T-cell (primary cell): Measurements from ENCODE around the gene SCAMP4. TPM values are rescaled to one million over a fixed set of nuclear protein-coding genes. Genes with fewer than 3 reads are reported as not detected.

Experiments used
- ATAC-seq, 4 experiments: fragments of 200-7000 bp in 3 of 4; fragments of 150-1000 bp in 1 of 4; cut with Tn5 transposase; replicated peaks in 1 of 4; 1 replicate in 3 of 4; 2 replicates in 1 of 4; pipeline ENCODE4 v1.10.0; 2021; ENCODE audit warnings: moderate library complexity in 3 of 4, mild to moderate bottlenecking in 2 of 4, moderate number of reproducible peaks in 1 of 4
- CTCF ChIA-PET, 2 donors: fragments of 300-600 bp; sonication (Branson Sonifier 250); formaldehyde crosslinking; loops; one replicate each; lab custom pipeline; 2022; ENCODE audit warnings: antibody characterized with exemption in 2 of 2; lab: Charles Lee
- POLR2A ChIA-PET, 2 donors: fragments of 300-600 bp; sonication (Branson Sonifier 250); formaldehyde crosslinking; loops; one replicate each; lab custom pipeline; 2022; ENCODE audit warnings: antibody characterized with exemption in 2 of 2; lab: Charles Lee
- DNase-seq, 35 experiments: peaks; one replicate each; pipeline versions ENCODE4 v3.0.0 to v3.0.0-alpha.2; 2013 to 2023
- H3K27ac ChIP-seq: one replicate; pipeline ENCODE4 v1.5.1; 2013; ENCODE audit warnings: low read length
- H3K27me3 ChIP-seq, 2 experiments: replicated peaks in 1 of 2; 1 replicate in 1 of 2; 2 replicates in 1 of 2; pipeline versions ENCODE4 v1.6.1 to v1.7.0; 2013; ENCODE audit warnings: low read length in 1 of 2, mixed read lengths in 1 of 2; ENCODE audit not compliant: control insufficient read depth in 2 of 2, insufficient read depth in 2 of 2; ENCODE audit errors: extremely low read depth in 1 of 2
- H3K36me3 ChIP-seq, 2 donors: 1 replicate in 1 of 2; 2 replicates in 1 of 2; pipeline versions ENCODE4 v1.6.1 to v1.7.0; 2013; ENCODE audit warnings: low read length in 1 of 2; ENCODE audit not compliant: control insufficient read depth in 2 of 2, insufficient read depth in 1 of 2; ENCODE audit errors: extremely low read depth in 1 of 2
- H3K4me1 ChIP-seq, 2 experiments: 1 replicate in 1 of 2; 2 replicates in 1 of 2; pipeline versions ENCODE4 v1.6.1 to v1.7.0; 2013; ENCODE audit warnings: low read length in 2 of 2, mixed read lengths in 1 of 2; ENCODE audit not compliant: insufficient read depth in 2 of 2, control insufficient read depth in 1 of 2; ENCODE audit errors: extremely low read depth in 1 of 2
- H3K4me3 ChIP-seq, 2 donors: 1 replicate in 1 of 2; 2 replicates in 1 of 2; pipeline versions ENCODE4 v1.5.1 to v1.7.0; 2013; ENCODE audit warnings: mild to moderate bottlenecking in 2 of 2, low read length in 1 of 2, moderate library complexity in 1 of 2; ENCODE audit not compliant: control insufficient read depth in 1 of 2; ENCODE audit errors: extremely low read depth in 1 of 2
- H3K9me3 ChIP-seq: 2 replicates; pipeline ENCODE4 v1.7.0; 2013
- H3K27ac Mint-ChIP-seq, 2 donors: one replicate each; pipeline ENCODE4 v1.8.0; 2020 to 2021; ENCODE audit warnings: mild to moderate bottlenecking in 2 of 2, mixed read lengths in 2 of 2
- H3K27me3 Mint-ChIP-seq, 2 donors: one replicate each; pipeline ENCODE4 v1.8.0; 2021 to 2022; ENCODE audit warnings: mixed read lengths in 2 of 2
- H3K36me3 Mint-ChIP-seq: one replicate; pipeline ENCODE4 v1.8.0; 2021; ENCODE audit warnings: mixed read lengths
- H3K4me1 Mint-ChIP-seq, 3 donors: one replicate each; pipeline ENCODE4 v1.8.0; 2020 to 2022; ENCODE audit warnings: mixed read lengths in 3 of 3, mild to moderate bottlenecking in 1 of 3
- H3K4me3 Mint-ChIP-seq, 3 donors: one replicate each; pipeline ENCODE4 v1.8.0; 2020 to 2022; ENCODE audit warnings: mild to moderate bottlenecking in 3 of 3, mixed read lengths in 3 of 3, moderate library complexity in 3 of 3
- H3K9me3 Mint-ChIP-seq, 3 donors: one replicate each; pipeline ENCODE4 v1.8.0; 2020 to 2022; ENCODE audit warnings: mixed read lengths in 3 of 3
- WGBS: methylation state at CpG from one replicate; pipeline ENCODE4 v1.1.5; 2013; ENCODE audit warnings: missing lambda C conversion rate; ENCODE audit not compliant: insufficient coverage; 5-methylcytosine and 5-hydroxymethylcytosine counted together
- total RNA-seq, 35 experiments: library from RNA in 6 of 35; stranded (reverse) in 6 of 35; fragments of 120-200 nt in 1 of 35; gene quantifications; one replicate each; pipeline versions ENCODE4 v1.2.1 to v1.2.4 and lab custom pipeline; 2013 to 2026

The SCAMP4 gene
- total RNA-seq, 5 donors from 2014 or later (not counting 1 experiment from before 2014, with no cell fraction given): 24.8 to 49.2 (median 27.5) TPM

GRCh38 chr19:1921825-1922224 lies 16.6 kb downstream of the SCAMP4 start:
- H3K36me3 ChIP-seq: peaks cover 15 to 22% of the 10 kb centered on the region in 2 donors
- no peaks in the 10 kb centered on the region for H3K9me3 ChIP-seq
- DNase-seq (no peak), ATAC-seq (peak in 1 of 4 experiments; percentile 52)
- H3K27me3 ChIP-seq: no peaks in the 10 kb centered on the region
- Mint-ChIP-seq H3K4me1 (peaks cover 0 to 14% (median 3%) of the 10 kb centered on the region in 3 donors), H3K27ac (peak overlapping the region in 1 of 2 donors; percentile 44), H3K27me3 (no peaks in the 10 kb centered on the region), H3K4me3 (no peak overlapping the region), H3K36me3 (peaks cover 4% of the 10 kb centered on the region), H3K9me3 (no peaks in the 10 kb centered on the region)
- WGBS: 51% methylated on average over 14 of the region's 15 CpGs
- no peak overlapping the region for H3K27ac ChIP-seq
- H3K4me1 ChIP-seq: peaks cover 0 to 35% of the 10 kb centered on the region in 2 experiments
- no peak overlapping the region for H3K4me3 ChIP-seq
- POLR2A ChIA-PET: no interaction called here
- CTCF ChIA-PET: no interaction called here

- no peak overlapping the region for H3K27ac ChIP-seq
- H3K36me3 ChIP-seq: peaks cover 15 to 22% of the 10 kb centered on the region in 2 donors
Measured at GRCh38 chr19:1922803-1923202, 17.6 kb downstream of the SCAMP4 start.

GRCh38 chr19:1923319-1923718 lies 18.1 kb downstream of the SCAMP4 start:
- H3K27ac ChIP-seq: peak overlapping the region; percentile 34
- peak in 3 of 4 experiments; percentile 48 to 65 (median 53) for ATAC-seq
- H3K27me3 Mint-ChIP-seq: no peaks in the 10 kb centered on the region

More at GRCh38 chr19:1922803-1923202, 17.6 kb downstream of the SCAMP4 start:
- CTCF ChIA-PET: interaction anchor here in 1 of 2 donors (0.6 kb wide), 1 partner anchor 38 kb away, joined by 6 read pairs; the partner anchor contains the start of gene ABHD17A
- Mint-ChIP-seq H3K4me3 (no peak overlapping the region), H3K27ac (peak overlapping the region in 1 of 2 donors; percentile 77), H3K36me3 (peaks cover 4% of the 10 kb centered on the region), H3K9me3 (no peaks in the 10 kb centered on the region), H3K4me1 (peaks cover 5 to 19% (median 8%) of the 10 kb centered on the region in 3 donors), H3K27me3 (no peaks in the 10 kb centered on the region)
- DNase-seq (no peak), ATAC-seq (no peak)
- 95% methylated on average over 23 of the region's 23 CpGs for WGBS
- H3K4me1 ChIP-seq: peaks cover 0 to 45% of the 10 kb centered on the region in 2 experiments
- H3K4me3 ChIP-seq: no peak overlapping the region
- POLR2A ChIA-PET: interaction anchor here (0.6 kb wide), 3 partner anchors 66 to 480 kb away, joined by 3 to 7 read pairs (median 3); no protein-coding TSS in a partner anchor
- no peaks in the 10 kb centered on the region for H3K9me3 ChIP-seq
- no peaks in the 10 kb centered on the region for H3K27me3 ChIP-seq

GRCh38 chr19:1924320-1924961 lies 19.2 kb downstream of the SCAMP4 start:
- peaks cover 10 to 28% (median 17%) of the 10 kb centered on the region in 3 donors for H3K4me1 Mint-ChIP-seq
- H3K36me3 Mint-ChIP-seq: peaks cover 4% of the 10 kb centered on the region
- DNase-seq: no peak
- no peaks in the 10 kb centered on the region for H3K9me3 Mint-ChIP-seq
- POLR2A ChIA-PET: no interaction called here
- no peak overlapping the region for H3K4me3 ChIP-seq
- H3K27ac ChIP-seq: peak overlapping the region; percentile 12
- H3K4me3 Mint-ChIP-seq: no peak overlapping the region
- H3K36me3 ChIP-seq: peaks cover 12 to 18% of the 10 kb centered on the region in 2 donors
- 97% methylated on average over 32 of the region's 35 CpGs for WGBS
- peaks cover 0 to 4% of the 10 kb centered on the region in 2 experiments for H3K27me3 ChIP-seq
- H3K4me1 ChIP-seq: peaks cover 0 to 52% of the 10 kb centered on the region in 2 experiments
- no peak for ATAC-seq
- CTCF ChIA-PET: no interaction called here
- no peak overlapping the region for H3K27ac Mint-ChIP-seq
- H3K9me3 ChIP-seq: no peaks in the 10 kb centered on the region
- no peaks in the 10 kb centered on the region for H3K27me3 Mint-ChIP-seq

More at GRCh38 chr19:1923319-1923718, 18.1 kb downstream of the SCAMP4 start:
- Histone ChIP-seq H3K4me1 (peaks cover 0 to 46% of the 10 kb centered on the region in 2 experiments), H3K9me3 (no peaks in the 10 kb centered on the region), H3K4me3 (no peak overlapping the region), H3K36me3 (peaks cover 15 to 22% of the 10 kb centered on the region in 2 donors), H3K27me3 (no peaks in the 10 kb centered on the region)
- H3K4me1 Mint-ChIP-seq: peaks cover 10 to 23% (median 10%) of the 10 kb centered on the region in 3 donors
- POLR2A ChIA-PET: interaction anchor here in 1 of 2 donors (0.6 kb wide), 2 partner anchors 67 to 229 kb away, joined by 3 to 7 read pairs; no protein-coding TSS in a partner anchor
- H3K36me3 Mint-ChIP-seq: peaks cover 4% of the 10 kb centered on the region
- peak in 2 of 35 experiments; percentile 33 to 37 for DNase-seq
- H3K4me3 Mint-ChIP-seq: peak overlapping the region in 1 of 3 donors; percentile 44
- no peaks in the 10 kb centered on the region for H3K9me3 Mint-ChIP-seq
- CTCF ChIA-PET: interaction anchor here (0.6 to 0.8 kb wide), 3 partner anchors 26 to 136 kb away, joined by 3 to 7 read pairs (median 6); partner anchors contain the start of gene ABHD17A (in 1 of the 2)
- H3K27ac Mint-ChIP-seq: peak overlapping the region; percentile 46 to 77
- WGBS: 41% methylated on average over 3 of the region's 8 CpGs

- Histone ChIP-seq H3K4me3 (no peak overlapping the region), H3K36me3 (peaks cover 9 to 10% of the 10 kb centered on the region in 2 donors), H3K27me3 (peaks cover 0 to 14% of the 10 kb centered on the region in 2 experiments), H3K9me3 (no peaks in the 10 kb centered on the region), H3K27ac (no peak overlapping the region), H3K4me1 (peaks cover 4 to 63% of the 10 kb centered on the region in 2 experiments)
- DNase-seq (no peak), ATAC-seq (no peak)
- Mint-ChIP-seq H3K36me3 (no peaks in the 10 kb centered on the region), H3K27ac (no peak overlapping the region), H3K4me3 (no peak overlapping the region), H3K9me3 (no peaks in the 10 kb centered on the region), H3K27me3 (no peaks in the 10 kb centered on the region), H3K4me1 (peaks cover 15 to 34% (median 24%) of the 10 kb centered on the region in 3 donors)
- ChIA-PET POLR2A (no interaction called here), CTCF (no interaction called here)
- WGBS: 95% methylated on average over 10 of the region's 16 CpGs
Measured at GRCh38 chr19:1925544-1925943, 20.3 kb downstream of the SCAMP4 start.

GRCh38 chr19:1929021-1929742 lies 24.0 kb downstream of the SCAMP4 start:
- peaks cover 4 to 39% of the 10 kb centered on the region in 2 experiments for H3K4me1 ChIP-seq
- ChIA-PET POLR2A (interaction anchor here in 1 of 2 donors (0.6 kb wide), 1 partner anchor 1362 kb away, joined by 3 read pairs; no protein-coding TSS in a partner anchor), CTCF (interaction anchor here in 1 of 2 donors (0.6 kb wide), 1 partner anchor 33 kb away, joined by 4 read pairs; no protein-coding TSS in a partner anchor)
- peaks cover 0 to 15% of the 10 kb centered on the region in 2 experiments for H3K27me3 ChIP-seq
- Mint-ChIP-seq H3K4me1 (peaks cover 15 to 31% (median 24%) of the 10 kb centered on the region in 3 donors), H3K4me3 (peak overlapping the region; percentile 68 to 75 (median 72)), H3K9me3 (no peaks in the 10 kb centered on the region), H3K27me3 (no peaks in the 10 kb centered on the region), H3K36me3 (no peaks in the 10 kb centered on the region), H3K27ac (peak overlapping the region in 1 of 2 donors; percentile 34)
- H3K27ac ChIP-seq: no peak overlapping the region
- peak; percentile 55 to 90 (median 73) for DNase-seq
- peaks cover 2 to 4% of the 10 kb centered on the region in 2 donors for H3K36me3 ChIP-seq
- H3K9me3 ChIP-seq: no peaks in the 10 kb centered on the region
- WGBS: 14% methylated on average over 27 of the region's 42 CpGs
- ATAC-seq: peak; percentile 80 to 95 (median 89)
- H3K4me3 ChIP-seq: peak overlapping the region; percentile 41 to 56
